ENCODE data around the gene SYNPO.

Gene SYNPO

DNA sequence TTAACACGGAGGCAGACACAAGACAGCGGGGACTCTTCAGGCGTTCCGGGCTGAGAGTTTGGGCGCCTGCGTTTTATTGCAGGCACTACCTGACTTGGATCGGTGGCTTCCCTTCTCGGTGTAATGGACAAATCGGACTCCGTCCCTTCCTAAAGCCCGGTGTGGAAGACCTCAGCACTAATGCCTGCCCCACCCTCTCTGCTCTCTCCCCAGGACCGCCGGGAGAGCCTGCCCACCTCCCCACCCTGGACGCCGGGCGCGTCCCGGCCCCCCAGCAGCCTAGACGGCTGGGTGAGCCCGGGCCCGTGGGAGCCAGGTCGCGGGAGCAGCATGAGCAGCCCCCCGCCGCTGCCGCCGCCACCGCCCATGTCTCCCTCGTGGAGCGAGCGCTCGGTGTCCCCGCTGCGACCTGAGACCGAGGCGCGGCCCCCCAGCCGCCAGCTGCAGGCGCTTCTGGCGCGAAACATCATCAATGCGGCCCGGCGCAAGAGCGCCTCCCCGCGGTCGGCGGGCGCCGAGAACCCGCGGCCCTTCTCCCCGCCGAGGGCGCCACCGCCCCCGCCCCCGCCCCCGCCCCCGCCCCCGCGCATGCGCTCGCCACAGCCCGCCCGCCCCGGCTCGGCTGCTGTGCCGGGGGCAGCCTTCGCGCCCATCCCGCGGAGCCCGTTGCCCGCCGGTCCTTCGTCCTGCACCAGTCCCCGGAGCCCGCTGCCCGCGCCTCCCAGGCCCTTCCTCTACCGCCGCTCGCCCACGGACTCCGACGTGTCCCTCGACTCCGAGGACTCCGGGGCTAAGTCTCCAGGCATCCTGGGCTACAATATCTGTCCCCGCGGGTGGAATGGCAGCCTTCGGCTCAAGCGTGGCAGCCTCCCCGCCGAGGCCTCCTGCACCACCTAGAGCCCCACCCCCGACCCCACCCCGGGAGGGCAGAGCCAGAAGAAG, 16.0 kb downstream of the SYNPO start:
- H3K4me3 ChIP-seq (ENCODE audit: low read length): peak overlapping the region; percentile 76
- H3K4me1 ChIP-seq (ENCODE audit: control insufficient read depth, low read length): peaks cover 12% of the 10 kb centered on the region
- H3K9me3 ChIP-seq (ENCODE audit: control insufficient read depth, insufficient read depth, low read length): no peaks in the 10 kb centered on the region
- no peaks in the 10 kb centered on the region for H3F3A ChIP-seq (ENCODE audit: control insufficient read depth, insufficient read depth)
- no peak for TF ChIP-seq EZH2phosphoT487 (IDR thresholded peaks at IDR 0.05; ENCODE audit: borderline replicate concordance, low read length)
- TF ChIP-seq, protein P1, sequence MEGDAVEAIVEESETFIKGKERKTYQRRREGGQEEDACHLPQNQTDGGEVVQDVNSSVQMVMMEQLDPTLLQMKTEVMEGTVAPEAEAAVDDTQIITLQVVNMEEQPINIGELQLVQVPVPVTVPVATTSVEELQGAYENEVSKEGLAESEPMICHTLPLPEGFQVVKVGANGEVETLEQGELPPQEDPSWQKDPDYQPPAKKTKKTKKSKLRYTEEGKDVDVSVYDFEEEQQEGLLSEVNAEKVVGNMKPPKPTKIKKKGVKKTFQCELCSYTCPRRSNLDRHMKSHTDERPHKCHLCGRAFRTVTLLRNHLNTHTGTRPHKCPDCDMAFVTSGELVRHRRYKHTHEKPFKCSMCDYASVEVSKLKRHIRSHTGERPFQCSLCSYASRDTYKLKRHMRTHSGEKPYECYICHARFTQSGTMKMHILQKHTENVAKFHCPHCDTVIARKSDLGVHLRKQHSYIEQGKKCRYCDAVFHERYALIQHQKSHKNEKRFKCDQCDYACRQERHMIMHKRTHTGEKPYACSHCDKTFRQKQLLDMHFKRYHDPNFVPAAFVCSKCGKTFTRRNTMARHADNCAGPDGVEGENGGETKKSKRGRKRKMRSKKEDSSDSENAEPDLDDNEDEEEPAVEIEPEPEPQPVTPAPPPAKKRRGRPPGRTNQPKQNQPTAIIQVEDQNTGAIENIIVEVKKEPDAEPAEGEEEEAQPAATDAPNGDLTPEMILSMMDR (IDR thresholded peaks at IDR 0.05; ENCODE audit: low read depth, low read length, poor library complexity, severe bottlenecking): peak; percentile 42
- no peaks in the 10 kb centered on the region for H3K9me2 ChIP-seq (replicated peaks; ENCODE audit: control insufficient read depth, low read length)
- H3K36me3 ChIP-seq (ENCODE audit: control insufficient read depth, low read length): no peaks in the 10 kb centered on the region
- no peaks in the 10 kb centered on the region for H4K20me1 ChIP-seq (ENCODE audit: control insufficient read depth, insufficient read depth, low read depth, low read length)
- no peaks in the 10 kb centered on the region for H3K79me2 ChIP-seq (ENCODE audit: control insufficient read depth, low read length)
- H3K27me3 ChIP-seq (ENCODE audit: control insufficient read depth, low read length): peaks cover 11% of the 10 kb centered on the region
- H3K4me2 ChIP-seq (ENCODE audit: low read length): peak overlapping the region; percentile 88
- H3K27ac ChIP-seq (ENCODE audit: low read depth, low read length): no peak overlapping the region

DNA sequence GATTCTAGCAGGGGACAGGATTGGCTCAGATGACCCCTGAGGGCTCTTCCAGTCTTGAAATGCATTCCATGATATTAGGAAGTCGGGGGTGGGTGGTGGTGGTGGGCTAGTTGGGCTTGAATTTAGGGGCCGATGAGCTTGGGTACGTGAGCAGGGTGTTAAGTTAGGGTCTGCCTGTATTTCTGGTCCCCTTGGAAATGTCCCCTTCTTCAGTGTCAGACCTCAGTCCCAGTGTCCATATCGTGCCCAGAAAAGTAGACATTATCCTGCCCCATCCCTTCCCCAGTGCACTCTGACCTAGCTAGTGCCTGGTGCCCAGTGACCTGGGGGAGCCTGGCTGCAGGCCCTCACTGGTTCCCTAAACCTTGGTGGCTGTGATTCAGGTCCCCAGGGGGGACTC, 17.7 kb downstream of the SYNPO start:
- H3K27me3 ChIP-seq (ENCODE audit: control insufficient read depth, low read length): peaks cover 14% of the 10 kb centered on the region
- H4K20me1 ChIP-seq (ENCODE audit: control insufficient read depth, insufficient read depth, low read depth, low read length): no peaks in the 10 kb centered on the region
- H3K36me3 ChIP-seq (ENCODE audit: control insufficient read depth, low read length): no peaks in the 10 kb centered on the region
- no peak overlapping the region for H3K27ac ChIP-seq (ENCODE audit: low read depth, low read length)
- no peak overlapping the region for H3K4me3 ChIP-seq (ENCODE audit: low read length)
- H3K9me3 ChIP-seq (ENCODE audit: control insufficient read depth, insufficient read depth, low read length): no peaks in the 10 kb centered on the region
- H3K4me2 ChIP-seq (ENCODE audit: low read length): no peak overlapping the region
- TF ChIP-seq EZH2phosphoT487 (IDR thresholded peaks at IDR 0.05; ENCODE audit: borderline replicate concordance, low read length): no peak
- TF ChIP-seq, protein P1 (IDR thresholded peaks at IDR 0.05; ENCODE audit: low read depth, low read length, poor library complexity, severe bottlenecking): no peak
- no peaks in the 10 kb centered on the region for H3K9me2 ChIP-seq (replicated peaks; ENCODE audit: control insufficient read depth, low read length)
- no peaks in the 10 kb centered on the region for H3F3A ChIP-seq (ENCODE audit: control insufficient read depth, insufficient read depth)
- peaks cover 12% of the 10 kb centered on the region for H3K4me1 ChIP-seq (ENCODE audit: control insufficient read depth, low read length)
- H3K79me2 ChIP-seq (ENCODE audit: control insufficient read depth, low read length): no peaks in the 10 kb centered on the region

DNA sequence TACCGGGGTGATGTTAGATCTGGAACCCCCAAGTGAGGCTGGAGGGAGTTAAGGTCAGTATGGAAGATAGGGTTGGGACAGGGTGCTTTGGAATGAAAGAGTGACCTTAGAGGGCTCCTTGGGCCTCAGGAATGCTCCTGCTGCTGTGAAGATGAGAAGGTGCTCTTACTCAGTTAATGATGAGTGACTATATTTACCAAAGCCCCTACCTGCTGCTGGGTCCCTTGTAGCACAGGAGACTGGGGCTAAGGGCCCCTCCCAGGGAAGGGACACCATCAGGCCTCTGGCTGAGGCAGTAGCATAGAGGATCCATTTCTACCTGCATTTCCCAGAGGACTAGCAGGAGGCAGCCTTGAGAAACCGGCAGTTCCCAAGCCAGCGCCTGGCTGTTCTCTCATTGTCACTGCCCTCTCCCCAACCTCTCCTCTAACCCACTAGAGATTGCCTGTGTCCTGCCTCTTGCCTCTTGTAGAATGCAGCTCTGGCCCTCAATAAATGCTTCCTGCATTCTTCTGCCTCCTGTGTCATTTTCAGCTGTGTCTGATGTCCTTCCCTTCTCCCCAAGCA, 18.3 kb downstream of the SYNPO start:
- H3K27me3 ChIP-seq (ENCODE audit: control insufficient read depth, low read length): peaks cover 10% of the 10 kb centered on the region
- no peaks in the 10 kb centered on the region for H3F3A ChIP-seq (ENCODE audit: control insufficient read depth, insufficient read depth)
- no peaks in the 10 kb centered on the region for H3K79me2 ChIP-seq (ENCODE audit: control insufficient read depth, low read length)
- no peaks in the 10 kb centered on the region for H4K20me1 ChIP-seq (ENCODE audit: control insufficient read depth, insufficient read depth, low read depth, low read length)
- no peak overlapping the region for H3K27ac ChIP-seq (ENCODE audit: low read depth, low read length)
- no peak overlapping the region for H3K4me3 ChIP-seq (ENCODE audit: low read length)
- H3K9me2 ChIP-seq (replicated peaks; ENCODE audit: control insufficient read depth, low read length): no peaks in the 10 kb centered on the region
- H3K4me2 ChIP-seq (ENCODE audit: low read length): no peak overlapping the region
- peaks cover 12% of the 10 kb centered on the region for H3K4me1 ChIP-seq (ENCODE audit: control insufficient read depth, low read length)
- H3K9me3 ChIP-seq (ENCODE audit: control insufficient read depth, insufficient read depth, low read length): no peaks in the 10 kb centered on the region
- TF ChIP-seq, protein P1 (IDR thresholded peaks at IDR 0.05; ENCODE audit: low read depth, low read length, poor library complexity, severe bottlenecking): no peak
- TF ChIP-seq EZH2phosphoT487 (IDR thresholded peaks at IDR 0.05; ENCODE audit: borderline replicate concordance, low read length): no peak
- no peaks in the 10 kb centered on the region for H3K36me3 ChIP-seq (ENCODE audit: control insufficient read depth, low read length)

All from DOHH2 (cell line).